ENCODE results near the gene KANSL1.

Gene KANSL1

GRCh38 chr17:46178550-46179214, 14.5 kb downstream of the KANSL1 start:
- TF ChIP-seq NFIC (IDR thresholded peaks at IDR 0.05) (no peak), FOXM1 (IDR thresholded peaks at IDR 0.05; ENCODE audit: borderline replicate concordance, low read depth) (no peak), MAX (IDR thresholded peaks at IDR 0.05) (no peak), REST (IDR thresholded peaks at IDR 0.05; ENCODE audit: low read depth) (no peak), CEBPB (IDR thresholded peaks at IDR 0.05) (0 out of 2 replicates have a peak, but pooled peaks have one; percentile 26)

GRCh38 chr17:46176975-46177374, 16.3 kb downstream of the KANSL1 start:
- TF ChIP-seq TCF12 (IDR thresholded peaks at IDR 0.05; ENCODE audit: low read depth) (no peak), TAF1 (IDR thresholded peaks at IDR 0.05; ENCODE audit: low read depth) (no peak), FOXM1 (IDR thresholded peaks at IDR 0.05; ENCODE audit: borderline replicate concordance, low read depth) (no peak), CEBPB (IDR thresholded peaks at IDR 0.05) (no peak)

GRCh38 chr17:46175891-46176290, 17.3 kb downstream of the KANSL1 start:
- no peak for TF ChIP-seq NFIC (IDR thresholded peaks at IDR 0.05)

- TF ChIP-seq FOXM1 (IDR thresholded peaks at IDR 0.05; ENCODE audit: borderline replicate concordance, low read depth) (no peak), NFIC (IDR thresholded peaks at IDR 0.05) (no peak), EGR1 (IDR thresholded peaks at IDR 0.05) (no peak), YY1 (IDR thresholded peaks at IDR 0.05; ENCODE audit: low read depth) (no peak), CREB1 (IDR thresholded peaks at IDR 0.05; ENCODE audit: low read depth) (no peak), TEAD4 (IDR thresholded peaks at IDR 0.05) (no peak), USF1 (IDR thresholded peaks at IDR 0.05) (no peak)
These were observed 20.1 kb downstream of the KANSL1 start for GRCh38 chr17:46173153-46173552.

- no peak for TF ChIP-seq TCF12 (IDR thresholded peaks at IDR 0.05; ENCODE audit: low read depth)
- no peak for TF ChIP-seq FOXM1 (IDR thresholded peaks at IDR 0.05; ENCODE audit: borderline replicate concordance, low read depth)
- TF ChIP-seq REST (IDR thresholded peaks at IDR 0.05; ENCODE audit: low read depth), result no peak
- TF ChIP-seq NFIC (IDR thresholded peaks at IDR 0.05), result no peak
- no peak for TF ChIP-seq YY1 (IDR thresholded peaks at IDR 0.05; ENCODE audit: low read depth)
- TF ChIP-seq TAF1 (IDR thresholded peaks at IDR 0.05; ENCODE audit: low read depth), result no peak
- no peak for TF ChIP-seq CEBPB (IDR thresholded peaks at IDR 0.05)
- TF ChIP-seq EP300 (IDR thresholded peaks at IDR 0.05; ENCODE audit: borderline replicate concordance), result no peak
- TF ChIP-seq EGR1 (IDR thresholded peaks at IDR 0.05), result no peak
- no peak for TF ChIP-seq CREB1 (IDR thresholded peaks at IDR 0.05; ENCODE audit: low read depth)
- TF ChIP-seq TEAD4 (IDR thresholded peaks at IDR 0.05), result no peak
- TF ChIP-seq ZBTB7A (IDR thresholded peaks at IDR 0.05; ENCODE audit: low read depth), result no peak
- TF ChIP-seq RAD21 (IDR thresholded peaks at IDR 0.05; ENCODE audit: low read depth), result no peak
- TF ChIP-seq MAX (IDR thresholded peaks at IDR 0.05), result no peak
- no peak for TF ChIP-seq USF1 (IDR thresholded peaks at IDR 0.05)
These were observed 21.3 kb downstream of the KANSL1 start for GRCh38 chr17:46171939-46172338.

- TF ChIP-seq ZBTB7A (IDR thresholded peaks at IDR 0.05; ENCODE audit: low read depth) (no peak), RAD21 (IDR thresholded peaks at IDR 0.05; ENCODE audit: low read depth) (no peak), EP300 (IDR thresholded peaks at IDR 0.05; ENCODE audit: borderline replicate concordance) (no peak), TAF1 (IDR thresholded peaks at IDR 0.05; ENCODE audit: low read depth) (no peak), YY1 (IDR thresholded peaks at IDR 0.05; ENCODE audit: low read depth) (no peak), CREB1 (IDR thresholded peaks at IDR 0.05; ENCODE audit: low read depth) (no peak)
These were observed 22.4 kb downstream of the KANSL1 start for GRCh38 chr17:46170639-46171429.
